H7 (cell line): ENCODE data around the gene CHM. TPM values are rescaled to one million over a fixed set of nuclear protein-coding genes. Genes with fewer than 3 reads are reported as not detected.

ENCODE experiments used
- total RNA-seq: library from RNA; depleted of rRNA; stranded (reverse); fragments of >200 nt; shearing (Covaris generic); gene quantifications from 2 replicates; pipeline ENCODE4 v1.2.3, GENCODE V29; 2014; rRNA removed

Gene CHM
- total RNA-seq, 1 experiment from 2014 or later = 13.9 TPM

Other genes starting within 250 kb of the CHM start
- 2.7 and 3.4 TPM in 2 replicates for gene DACH2, start 100.9 kb upstream of the CHM start, total RNA-seq